GM04503 (cell line): ENCODE results near the gene PRKD1.
A peak's percentile ranks its signal among the peaks of the same experiment; 100 is the strongest.

Source experiments
- DNase-seq: peaks from one replicate; pipeline ENCODE4 v3.0.0-alpha.2; 2012; ENCODE audit warnings: low read depth

PRKD1 gene

DNA sequence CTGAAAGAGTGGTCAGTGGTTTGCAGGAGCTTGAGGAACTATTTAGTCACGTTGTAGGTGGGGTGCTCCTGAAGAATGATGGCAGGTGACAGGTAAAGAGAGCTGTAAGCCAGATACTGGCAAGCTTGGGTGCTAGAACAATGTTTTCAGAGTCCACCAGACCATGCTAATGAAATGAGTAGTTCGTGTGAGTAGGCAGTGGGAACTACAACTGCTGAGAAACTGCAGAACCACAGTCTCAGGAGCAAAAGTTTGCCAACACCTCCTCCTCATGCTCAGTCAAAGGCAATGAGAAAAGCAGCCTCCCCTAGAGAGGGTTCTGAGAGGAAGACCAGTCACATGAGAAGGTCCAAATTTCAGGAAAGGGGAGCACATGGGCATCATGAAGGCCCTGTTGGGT, 91.3 kb downstream of the PRKD1 start:
- DNase-seq, result no peak

DNA sequence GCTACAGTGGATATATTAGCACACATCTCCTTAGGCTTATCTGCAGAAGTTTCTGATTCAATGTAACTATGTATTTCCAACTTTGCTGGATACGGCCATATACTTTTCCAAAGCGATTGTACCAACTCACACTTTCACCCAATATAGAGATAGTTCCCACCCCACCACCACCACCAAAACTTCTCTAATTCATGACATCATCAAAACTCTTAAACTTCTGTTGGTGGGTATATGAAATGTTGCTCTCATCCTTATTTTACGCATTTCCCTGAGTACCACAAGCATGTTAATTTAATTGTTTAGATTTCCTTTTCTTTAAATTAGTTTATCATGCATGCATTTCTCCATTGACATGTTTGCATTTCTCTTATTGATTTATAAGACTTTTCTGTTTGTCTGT, 95.6 kb downstream of the PRKD1 start:
- DNase-seq, result no peak

DNA sequence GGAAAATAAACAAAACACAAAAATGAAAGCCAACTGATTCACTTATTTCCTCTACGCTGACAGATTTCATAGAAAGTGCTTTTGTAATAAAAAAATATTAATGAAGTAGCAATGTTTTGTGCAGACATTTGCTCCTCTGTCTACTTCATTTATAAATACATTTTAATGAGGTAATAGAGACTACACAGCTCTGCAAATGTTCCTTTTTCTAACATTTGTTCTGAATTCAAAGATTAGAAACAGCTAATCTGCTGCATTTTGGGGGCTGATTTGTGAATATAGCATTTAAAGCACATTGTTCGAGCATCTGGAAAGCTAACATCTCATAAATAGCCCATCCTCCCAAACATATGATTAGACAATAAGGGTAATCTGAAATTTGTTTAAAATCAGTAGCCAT, 97.8 kb downstream of the PRKD1 start:
- DNase-seq, result no peak

- no peak for DNase-seq
Measured at GRCh38 chr14:29823816-29824215, 103.8 kb downstream of the PRKD1 start.

GRCh38 chr14:29822430-29822709, 105.3 kb downstream of the PRKD1 start:
- DNase-seq, result no peak

DNA sequence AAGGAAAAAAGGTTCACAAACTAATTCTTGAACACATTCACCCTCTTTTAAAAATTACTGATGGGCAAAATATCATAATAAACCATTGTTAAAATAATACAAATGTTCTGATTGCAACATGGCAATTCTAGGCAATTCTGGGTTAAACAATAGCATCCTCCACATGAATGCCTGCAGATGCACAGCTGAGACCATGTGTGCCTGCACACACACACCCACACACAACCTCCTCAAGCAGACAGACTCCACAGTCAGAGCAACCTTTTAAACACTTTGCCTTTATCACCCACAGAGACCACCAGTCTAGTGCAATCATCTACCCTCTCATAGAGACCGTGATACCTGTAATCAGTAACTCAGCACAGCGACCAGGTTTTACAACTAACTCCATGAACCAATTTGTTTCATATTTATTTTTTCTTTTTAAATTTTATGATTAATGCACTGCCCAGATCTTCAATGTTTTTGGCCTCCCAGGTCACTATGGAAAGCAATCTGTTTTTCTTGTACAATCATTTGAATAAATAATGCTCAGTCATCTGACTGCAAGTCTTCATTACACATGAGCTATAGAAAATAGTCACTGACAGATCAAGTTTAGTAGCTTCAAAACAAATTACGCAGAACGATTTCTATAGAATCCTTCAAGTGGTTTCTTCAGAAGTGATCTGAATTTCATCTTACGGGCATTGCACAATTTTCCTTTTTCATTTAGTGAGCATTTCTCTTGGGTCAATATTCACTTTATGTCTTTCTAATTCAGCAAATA, 105.8 kb downstream of the PRKD1 start:
- no peak for DNase-seq

- no peak for DNase-seq
Measured at GRCh38 chr14:29821242-29821641, 106.4 kb downstream of the PRKD1 start.

DNA sequence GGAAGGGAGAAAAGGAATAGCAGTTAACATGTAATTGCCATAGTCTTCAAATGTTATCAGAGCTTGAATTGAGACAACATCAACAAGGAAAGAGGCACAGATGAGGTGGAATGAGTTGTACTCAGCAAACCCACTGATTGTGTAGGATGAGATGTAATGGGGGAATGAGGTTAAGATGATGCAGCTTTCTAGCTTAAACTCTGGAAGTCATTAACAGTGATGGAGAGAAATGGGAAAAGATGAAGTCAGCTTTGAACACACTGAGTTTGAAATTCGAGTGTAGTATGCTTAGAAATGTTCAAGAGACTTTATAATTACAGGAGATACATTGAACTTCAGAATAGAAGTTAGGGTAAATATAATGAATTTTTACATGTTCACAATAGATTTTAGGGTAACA, 106.9 kb downstream of the PRKD1 start:
- DNase-seq, result no peak

DNA sequence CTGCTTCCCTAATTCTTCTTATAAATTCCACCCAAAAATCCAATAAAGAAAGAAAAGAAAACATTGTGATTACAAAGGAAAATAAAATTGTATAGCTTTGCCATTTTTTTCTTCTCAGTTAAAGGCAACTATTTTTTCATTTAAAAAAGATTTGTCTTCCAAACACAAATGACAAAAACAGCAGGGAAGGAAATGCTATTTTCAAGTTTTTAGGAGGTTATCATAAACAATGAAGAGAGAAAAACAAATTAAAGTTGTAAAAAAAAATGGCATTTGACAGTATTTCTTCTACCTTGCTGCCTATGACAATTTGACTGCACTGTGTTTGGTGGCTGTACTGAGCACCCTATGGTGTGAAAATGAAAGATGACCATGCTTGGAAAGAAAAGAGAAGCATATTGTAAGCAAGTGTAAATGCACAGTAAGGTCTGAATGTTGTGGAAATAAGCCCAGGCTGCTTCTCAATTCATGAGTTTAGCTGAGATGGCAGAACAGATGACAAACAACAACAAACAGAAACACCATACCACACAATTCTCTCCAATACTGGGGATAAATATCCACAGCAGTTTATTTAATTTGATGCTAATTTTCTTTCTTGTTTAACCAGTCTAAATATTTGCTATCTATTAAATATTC, 109.8 kb downstream of the PRKD1 start:
- no peak for DNase-seq

- no peak for DNase-seq
Measured at GRCh38 chr14:29815016-29815674, 112.5 kb downstream of the PRKD1 start.

GRCh38 chr14:29814156-29815015, 113.3 kb downstream of the PRKD1 start:
- no peak for DNase-seq

- no peak for DNase-seq
Measured at GRCh38 chr14:29810682-29811081, 117.0 kb downstream of the PRKD1 start.

DNA sequence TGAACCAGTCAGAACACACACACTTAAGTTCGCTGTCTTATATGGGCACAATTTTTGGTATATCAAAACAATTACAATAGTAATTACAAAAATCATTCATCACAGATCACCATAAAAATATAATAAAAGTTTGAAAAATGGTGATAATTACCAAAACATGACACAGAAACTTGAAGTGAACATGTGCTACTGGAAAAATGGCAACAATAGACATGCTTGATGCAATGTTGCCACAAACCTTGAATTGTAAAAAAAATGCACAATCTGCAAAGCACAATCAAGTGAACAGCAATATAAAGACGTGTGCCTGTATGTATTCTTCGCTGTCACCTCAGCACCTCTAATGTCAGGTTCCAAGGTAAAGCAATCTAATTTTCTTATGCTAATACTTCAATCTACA, 117.6 kb downstream of the PRKD1 start:
- no peak for DNase-seq

DNA sequence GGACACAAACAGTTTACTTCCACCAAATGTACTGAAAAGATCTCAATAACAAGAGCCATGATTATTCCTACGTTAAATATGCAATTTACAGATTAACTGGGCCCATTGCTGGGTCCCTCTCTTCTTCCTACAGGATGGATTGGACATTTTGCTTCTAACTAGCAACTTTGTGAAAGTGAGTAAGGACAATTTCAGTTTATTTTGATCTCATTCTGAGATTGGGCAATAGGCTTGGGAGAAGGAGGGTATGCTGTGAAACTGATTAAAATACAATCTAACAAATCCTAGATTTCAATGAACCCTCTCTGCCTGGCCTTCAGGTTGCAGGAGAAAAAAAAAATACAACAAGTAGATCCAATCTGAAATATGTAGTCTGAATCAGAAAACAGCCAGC, 121.5 kb downstream of the PRKD1 start:
- DNase-seq, result no peak

- DNase-seq, result peak; percentile 51
Measured at GRCh38 chr14:29805415-29806123, 122.1 kb downstream of the PRKD1 start.

DNA sequence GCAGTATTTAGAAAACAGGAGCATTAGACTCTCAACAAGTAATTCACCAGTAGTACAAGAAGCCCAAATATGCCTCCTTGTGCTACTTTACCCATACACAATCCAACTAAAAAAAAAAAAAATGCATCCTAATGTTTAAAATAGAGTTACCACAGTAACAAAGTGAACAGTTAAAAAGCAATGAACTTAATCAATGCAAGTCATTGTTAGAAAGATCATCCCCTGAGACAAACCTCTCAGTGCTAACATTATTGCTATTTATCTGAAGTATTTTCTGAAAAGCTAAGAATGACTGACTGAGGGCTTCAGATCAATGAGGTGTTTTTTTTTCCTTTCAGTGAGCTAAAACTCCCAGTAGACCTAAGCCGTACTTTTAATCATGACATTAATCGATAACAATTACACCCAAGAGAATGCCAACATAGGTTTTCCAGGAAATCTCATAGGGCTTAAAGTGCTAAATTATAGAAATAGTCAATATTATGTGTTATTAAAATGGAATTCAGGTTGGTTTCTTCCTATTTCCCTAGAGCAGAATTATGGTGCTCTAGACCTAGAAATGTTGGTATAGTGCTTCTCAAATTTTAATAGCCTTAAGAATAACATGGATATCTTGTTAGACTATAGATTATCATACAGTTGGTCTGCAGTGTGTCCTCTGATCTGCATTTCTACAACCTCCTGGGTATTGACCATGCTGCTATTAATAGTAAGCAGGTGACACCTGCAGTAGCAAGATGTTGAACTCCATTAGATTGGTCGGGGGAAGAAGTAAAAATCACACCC, 123.0 kb downstream of the PRKD1 start:
- DNase-seq, result no peak

DNA sequence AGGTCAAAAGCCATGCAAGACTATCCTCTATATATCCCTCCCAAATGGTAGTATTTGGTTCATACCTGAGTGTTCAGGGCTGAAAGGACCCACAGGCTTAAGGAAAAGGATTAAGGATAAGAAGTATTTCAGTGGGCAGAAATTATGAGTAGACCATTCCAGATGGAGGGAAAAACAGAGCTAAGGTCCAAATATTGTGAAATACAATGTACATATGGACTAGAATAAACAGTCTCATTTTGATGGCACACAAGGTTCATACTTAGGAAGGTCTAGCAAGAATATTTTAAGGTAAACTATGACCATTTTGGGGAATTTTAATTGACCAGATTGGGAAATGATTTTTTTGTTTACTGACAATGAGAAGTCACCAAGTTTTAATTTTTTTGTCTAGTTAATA, 124.6 kb downstream of the PRKD1 start:
- DNase-seq, result no peak

GRCh38 chr14:29802211-29802610, 125.4 kb downstream of the PRKD1 start:
- no peak for DNase-seq

- DNase-seq, result no peak
Measured at GRCh38 chr14:29800961-29801360, 126.7 kb downstream of the PRKD1 start.

DNA sequence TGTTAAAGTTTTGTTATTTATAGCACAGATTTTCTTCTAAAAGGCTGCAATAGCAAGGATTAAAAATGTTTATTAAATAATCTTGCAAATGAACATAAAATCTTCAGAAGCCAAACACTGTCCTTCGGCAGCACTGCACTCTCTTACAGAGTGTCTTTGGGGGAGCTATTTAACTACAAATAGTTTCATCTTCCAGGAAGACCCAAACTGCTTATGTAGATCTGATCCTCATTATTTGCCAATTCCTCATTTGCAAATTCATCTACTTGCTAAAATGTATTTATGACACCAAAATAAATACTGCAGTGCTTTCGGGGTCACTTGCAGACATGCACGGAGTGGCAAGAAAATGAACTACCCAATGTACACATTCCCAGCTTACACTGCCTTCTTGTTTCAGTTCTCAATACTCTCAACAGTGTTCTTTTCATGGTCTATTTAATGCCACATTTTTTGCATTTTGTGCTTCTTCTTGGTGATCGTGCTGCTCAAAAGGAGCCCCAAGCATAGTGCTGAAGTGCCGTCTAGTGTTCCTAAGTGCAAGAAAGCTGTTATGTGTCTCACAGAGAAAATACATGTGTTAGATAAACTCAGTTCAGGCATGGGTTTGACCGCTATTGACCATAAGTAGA, 128.1 kb downstream of the PRKD1 start:
- DNase-seq, result no peak

DNA sequence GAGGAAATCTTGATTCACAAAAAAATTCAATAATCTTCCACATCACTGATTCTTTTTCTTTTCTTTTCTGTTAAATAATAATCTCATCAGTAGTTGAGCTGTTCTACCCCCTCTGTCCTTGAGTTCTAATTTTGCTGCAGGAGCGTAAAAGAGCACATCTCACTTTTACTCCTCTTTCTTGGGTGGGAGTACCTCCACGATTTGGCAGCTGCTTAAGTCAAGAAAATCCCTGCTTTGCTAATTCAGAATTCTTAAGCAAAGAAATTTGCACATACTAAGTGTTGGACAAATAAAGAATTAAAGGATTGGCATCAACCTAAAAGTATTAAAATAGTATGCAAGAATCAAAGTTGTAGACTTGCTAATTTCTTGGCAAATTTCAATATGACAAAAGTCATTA, 128.8 kb downstream of the PRKD1 start:
- DNase-seq, result no peak
